ENCODE data around the gene B4GAT1. TPM values are rescaled to one million over a fixed set of nuclear protein-coding genes. Genes with fewer than 3 reads are reported as not detected.

Gene B4GAT1
- total and polyA plus RNA-seq, 10 of the 15 experiments (the other 5 are each of a cell fraction or from before 2014, with no cell fraction given) = 0.55 to 11.1 (median 4.3) TPM

- TF ChIP-seq SMC3 (IDR thresholded peaks at IDR 0.05; ENCODE audit: borderline replicate concordance, low read length) (peak; percentile 91), ESRRA (IDR thresholded peaks at IDR 0.05; ENCODE audit: low read length) (no peak), MEF2B (IDR thresholded peaks at IDR 0.05; ENCODE audit: partially characterized antibody, poor library complexity, severe bottlenecking) (peak; percentile 35), SMAD5 (IDR thresholded peaks at IDR 0.05; ENCODE audit: low read depth) (no peak), JUND (IDR thresholded peaks at IDR 0.05; ENCODE audit: low read depth, low read length) (no peak), PAX5 (IDR thresholded peaks at IDR 0.05; ENCODE audit: borderline replicate concordance, low read depth, low read length) (0 out of 2 replicates have a peak, but pooled peaks have one; percentile 6), TAF1 (IDR thresholded peaks at IDR 0.05; ENCODE audit: borderline replicate concordance, low read depth, low read length) (peak; percentile 8; the same call in 1 of the 2 replicates), CHD4 (IDR thresholded peaks at IDR 0.05) (no peak), JUNB (IDR thresholded peaks at IDR 0.05) (no peak), ZNF274 (IDR thresholded peaks at IDR 0.05; ENCODE audit: insufficient read depth, insufficient read length) (no peak), STAT1 (conservative IDR thresholded peaks at IDR 0.05) (peak; percentile 88; the same call in 1 of the 2 replicates), GATAD2B (conservative IDR thresholded peaks at IDR 0.05; ENCODE audit: low read depth) (peak; percentile 74), EED (IDR thresholded peaks at IDR 0.05; ENCODE audit: low read depth) (no peak), MTA2 (IDR thresholded peaks at IDR 0.05; ENCODE audit: low read depth) (peak; percentile 36; the same call in 1 of the 2 replicates), NKRF (conservative IDR thresholded peaks at IDR 0.05) (peak; percentile 34; the same call in 1 of the 2 replicates), SREBF2 (IDR thresholded peaks at IDR 0.05; ENCODE audit: low read length) (no peak), E4F1 (IDR thresholded peaks at IDR 0.05; ENCODE audit: borderline replicate concordance, partially characterized antibody) (no peak)
- TF ChIP-seq, protein P1, sequence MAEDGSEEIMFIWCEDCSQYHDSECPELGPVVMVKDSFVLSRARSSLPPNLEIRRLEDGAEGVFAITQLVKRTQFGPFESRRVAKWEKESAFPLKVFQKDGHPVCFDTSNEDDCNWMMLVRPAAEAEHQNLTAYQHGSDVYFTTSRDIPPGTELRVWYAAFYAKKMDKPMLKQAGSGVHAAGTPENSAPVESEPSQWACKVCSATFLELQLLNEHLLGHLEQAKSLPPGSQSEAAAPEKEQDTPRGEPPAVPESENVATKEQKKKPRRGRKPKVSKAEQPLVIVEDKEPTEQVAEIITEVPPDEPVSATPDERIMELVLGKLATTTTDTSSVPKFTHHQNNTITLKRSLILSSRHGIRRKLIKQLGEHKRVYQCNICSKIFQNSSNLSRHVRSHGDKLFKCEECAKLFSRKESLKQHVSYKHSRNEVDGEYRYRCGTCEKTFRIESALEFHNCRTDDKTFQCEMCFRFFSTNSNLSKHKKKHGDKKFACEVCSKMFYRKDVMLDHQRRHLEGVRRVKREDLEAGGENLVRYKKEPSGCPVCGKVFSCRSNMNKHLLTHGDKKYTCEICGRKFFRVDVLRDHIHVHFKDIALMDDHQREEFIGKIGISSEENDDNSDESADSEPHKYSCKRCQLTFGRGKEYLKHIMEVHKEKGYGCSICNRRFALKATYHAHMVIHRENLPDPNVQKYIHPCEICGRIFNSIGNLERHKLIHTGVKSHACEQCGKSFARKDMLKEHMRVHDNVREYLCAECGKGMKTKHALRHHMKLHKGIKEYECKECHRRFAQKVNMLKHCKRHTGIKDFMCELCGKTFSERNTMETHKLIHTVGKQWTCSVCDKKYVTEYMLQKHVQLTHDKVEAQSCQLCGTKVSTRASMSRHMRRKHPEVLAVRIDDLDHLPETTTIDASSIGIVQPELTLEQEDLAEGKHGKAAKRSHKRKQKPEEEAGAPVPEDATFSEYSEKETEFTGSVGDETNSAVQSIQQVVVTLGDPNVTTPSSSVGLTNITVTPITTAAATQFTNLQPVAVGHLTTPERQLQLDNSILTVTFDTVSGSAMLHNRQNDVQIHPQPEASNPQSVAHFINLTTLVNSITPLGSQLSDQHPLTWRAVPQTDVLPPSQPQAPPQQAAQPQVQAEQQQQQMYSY (CRISPR knock-in tag; IDR thresholded peaks at IDR 0.05) = no peak
- TF ChIP-seq, protein P2, sequence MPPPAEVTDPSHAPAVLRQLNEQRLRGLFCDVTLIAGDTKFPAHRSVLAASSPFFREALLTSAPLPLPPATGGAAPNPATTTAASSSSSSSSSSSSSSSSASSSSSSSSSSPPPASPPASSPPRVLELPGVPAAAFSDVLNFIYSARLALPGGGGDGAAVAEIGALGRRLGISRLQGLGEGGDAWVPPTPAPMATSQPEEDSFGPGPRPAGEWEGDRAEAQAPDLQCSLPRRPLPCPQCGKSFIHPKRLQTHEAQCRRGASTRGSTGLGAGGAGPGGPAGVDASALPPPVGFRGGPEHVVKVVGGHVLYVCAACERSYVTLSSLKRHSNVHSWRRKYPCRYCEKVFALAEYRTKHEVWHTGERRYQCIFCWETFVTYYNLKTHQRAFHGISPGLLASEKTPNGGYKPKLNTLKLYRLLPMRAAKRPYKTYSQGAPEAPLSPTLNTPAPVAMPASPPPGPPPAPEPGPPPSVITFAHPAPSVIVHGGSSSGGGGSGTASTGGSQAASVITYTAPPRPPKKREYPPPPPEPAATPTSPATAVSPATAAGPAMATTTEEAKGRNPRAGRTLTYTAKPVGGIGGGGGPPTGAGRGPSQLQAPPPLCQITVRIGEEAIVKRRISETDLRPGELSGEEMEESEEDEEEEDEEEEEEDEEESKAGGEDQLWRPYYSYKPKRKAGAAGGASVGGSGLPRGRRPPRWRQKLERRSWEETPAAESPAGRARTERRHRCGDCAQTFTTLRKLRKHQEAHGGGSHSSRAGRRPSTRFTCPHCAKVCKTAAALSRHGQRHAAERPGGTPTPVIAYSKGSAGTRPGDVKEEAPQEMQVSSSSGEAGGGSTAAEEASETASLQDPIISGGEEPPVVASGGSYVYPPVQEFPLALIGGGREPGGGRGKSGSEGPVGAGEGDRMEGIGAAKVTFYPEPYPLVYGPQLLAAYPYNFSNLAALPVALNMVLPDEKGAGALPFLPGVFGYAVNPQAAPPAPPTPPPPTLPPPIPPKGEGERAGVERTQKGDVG (CRISPR knock-in tag; IDR thresholded peaks at IDR 0.05) = no peak
Observed at GRCh38 chr11:66311965-66312548, 35.4 kb downstream of the B4GAT1 start (continued).
